HPDE6-E6E7 (cell line): Measurements from ENCODE around the gene KCTD2.
A peak's percentile ranks its signal among the peaks of the same experiment; 100 is the strongest.
"Not testable (repeated sequence)": the region's sequence is repeated elsewhere in the genome, so short reads cannot be mapped to it uniquely, and the experiment has no call there.

Source experiments
- DNase-seq: peaks from one replicate; pipeline ENCODE4 v3.0.0; 2011; ENCODE audit warnings: missing footprints; ENCODE audit errors: extremely low spot score

KCTD2 gene

GRCh38 chr17:75051941-75052340 is 4.9 kb downstream of the KCTD2 start:
- DNase-seq, result no peak

GRCh38 chr17:75059369-75060345 is 12.6 kb downstream of the KCTD2 start:
- no peak for DNase-seq

DNA sequence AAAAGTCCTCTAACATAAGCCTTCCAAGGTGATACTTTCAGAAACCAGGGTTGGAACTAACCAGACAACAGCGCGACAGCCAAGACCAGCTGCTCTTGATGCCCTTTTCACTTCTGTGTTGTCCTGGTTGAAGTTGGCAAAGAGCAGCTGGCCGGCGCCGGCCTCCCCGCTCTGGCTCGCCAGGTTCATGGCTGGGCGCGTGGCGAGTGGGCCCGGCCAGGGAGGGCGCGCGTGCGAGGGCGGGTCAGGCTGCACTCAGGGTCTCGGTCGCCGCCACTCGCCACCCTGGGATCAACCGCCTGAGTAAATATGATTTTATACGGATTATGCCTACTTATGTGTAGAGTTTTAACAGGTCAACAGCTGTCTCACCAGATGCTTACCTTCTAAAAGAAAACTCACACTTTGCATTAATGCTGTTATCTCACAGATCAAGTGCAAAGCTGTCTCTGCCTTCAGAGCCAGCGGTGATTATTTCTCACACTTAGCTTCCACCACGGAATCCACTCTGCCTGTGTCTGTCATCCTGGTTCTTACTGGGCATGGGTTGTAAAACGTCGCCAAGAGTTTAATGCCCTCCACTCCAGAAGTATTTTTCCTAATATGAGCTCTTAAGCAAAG is 13.5 kb downstream of the KCTD2 start:
- no peak for DNase-seq

GRCh38 chr17:75061055-75061438 is 14.0 kb downstream of the KCTD2 start:
- no peak for DNase-seq

GRCh38 chr17:75061618-75062017 is 14.6 kb downstream of the KCTD2 start:
- DNase-seq, result no peak

DNA sequence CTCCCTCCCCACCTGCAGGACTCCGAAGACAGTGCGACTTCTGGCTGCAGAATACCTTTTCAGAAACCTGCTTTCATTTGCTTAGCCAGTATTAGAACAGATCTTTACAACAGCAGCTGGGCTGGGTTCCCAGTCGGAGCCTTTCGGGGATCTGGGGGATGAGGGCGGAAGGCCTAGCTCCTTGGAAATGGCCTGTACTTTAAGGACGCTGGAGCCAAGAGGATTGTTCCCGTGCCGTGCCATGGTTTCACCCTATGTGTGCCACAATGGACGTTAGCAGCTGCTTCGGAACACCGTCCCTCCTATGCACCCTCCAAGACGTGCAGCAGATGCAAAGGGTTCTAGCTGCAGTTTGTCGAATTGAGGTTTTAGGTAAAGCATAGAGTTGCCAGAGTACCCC is 16.2 kb downstream of the KCTD2 start:
- DNase-seq, result no peak

GRCh38 chr17:75063626-75064025 is 16.6 kb downstream of the KCTD2 start:
- no peak for DNase-seq

GRCh38 chr17:75064040-75064439 is 17.0 kb downstream of the KCTD2 start:
- no peak for DNase-seq

- DNase-seq, result no peak
These were observed 17.4 kb downstream of the KCTD2 start for GRCh38 chr17:75064460-75064859.

- DNase-seq, result no peak
These were observed 18.0 kb downstream of the KCTD2 start for GRCh38 chr17:75064867-75065561.

DNA sequence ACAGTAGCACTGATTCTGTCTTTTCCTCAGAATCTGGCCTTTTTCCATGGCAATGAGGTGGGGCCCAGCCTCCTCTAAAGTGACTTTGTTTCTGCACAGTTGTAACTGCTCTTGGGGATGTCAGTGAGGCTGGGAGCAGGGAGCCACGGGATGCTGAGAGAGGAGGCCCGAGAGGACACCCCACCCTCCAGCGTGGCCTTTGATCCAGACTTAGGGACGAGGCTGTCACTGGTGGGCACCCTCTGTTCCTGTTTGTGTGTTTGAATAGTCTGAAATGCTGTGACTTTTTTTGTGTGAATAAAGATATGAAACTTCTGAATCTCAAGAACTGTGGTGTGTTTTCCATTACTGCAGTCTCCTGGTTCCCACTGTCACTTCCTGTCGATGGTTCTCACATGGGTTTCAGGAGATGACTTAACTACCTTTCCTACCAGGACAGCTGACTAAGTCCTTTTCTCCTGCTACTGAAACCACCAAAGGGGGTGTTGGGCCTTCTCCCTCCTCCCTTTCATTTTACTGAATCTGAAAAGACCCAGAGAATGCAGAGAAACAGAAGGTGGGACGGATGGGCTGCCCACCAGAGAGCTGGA is 18.6 kb downstream of the KCTD2 start:
- DNase-seq, result no peak

- no peak for DNase-seq
These were observed 20.8 kb downstream of the KCTD2 start for GRCh38 chr17:75067856-75068255.

DNA sequence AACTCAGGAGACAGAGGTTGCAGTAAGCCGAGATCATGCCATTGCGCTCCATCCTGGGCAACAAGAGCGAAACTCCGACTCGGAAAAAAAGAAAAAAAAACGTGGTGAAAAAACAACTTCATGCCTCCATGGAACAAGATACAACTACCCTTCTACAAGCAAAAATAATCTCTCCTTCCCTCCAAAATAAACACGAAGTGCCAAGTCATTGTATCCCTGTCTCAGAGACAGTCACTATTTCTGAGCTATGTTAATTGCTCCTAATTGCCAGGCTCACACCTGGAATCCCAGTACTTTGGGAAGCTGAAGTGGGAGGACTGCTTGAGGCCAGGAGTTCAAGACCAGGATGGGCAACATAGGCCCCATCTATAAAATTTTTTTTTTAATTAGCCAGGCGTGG is 21.7 kb downstream of the KCTD2 start:
- DNase-seq, result no peak

DNA sequence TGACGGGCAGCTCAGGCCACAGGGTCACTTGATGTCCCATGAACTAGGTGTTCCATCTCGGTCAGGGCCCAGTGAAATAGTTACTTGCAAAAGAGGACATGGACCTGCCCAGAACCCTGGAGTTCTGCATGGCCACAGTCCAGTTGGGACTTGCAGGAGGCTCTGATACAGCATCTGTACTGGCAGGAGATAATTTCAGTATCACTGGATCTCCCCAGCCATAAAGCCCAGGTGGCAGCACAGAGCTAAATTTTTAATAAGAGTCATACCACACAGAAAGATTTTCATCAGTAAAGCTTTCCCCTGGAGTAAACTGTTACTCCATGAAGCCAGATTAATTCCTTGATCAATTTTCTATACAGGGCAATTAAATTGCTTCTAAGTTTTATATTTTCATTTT is 22.8 kb downstream of the KCTD2 start:
- DNase-seq, result peak; percentile 65

DNA sequence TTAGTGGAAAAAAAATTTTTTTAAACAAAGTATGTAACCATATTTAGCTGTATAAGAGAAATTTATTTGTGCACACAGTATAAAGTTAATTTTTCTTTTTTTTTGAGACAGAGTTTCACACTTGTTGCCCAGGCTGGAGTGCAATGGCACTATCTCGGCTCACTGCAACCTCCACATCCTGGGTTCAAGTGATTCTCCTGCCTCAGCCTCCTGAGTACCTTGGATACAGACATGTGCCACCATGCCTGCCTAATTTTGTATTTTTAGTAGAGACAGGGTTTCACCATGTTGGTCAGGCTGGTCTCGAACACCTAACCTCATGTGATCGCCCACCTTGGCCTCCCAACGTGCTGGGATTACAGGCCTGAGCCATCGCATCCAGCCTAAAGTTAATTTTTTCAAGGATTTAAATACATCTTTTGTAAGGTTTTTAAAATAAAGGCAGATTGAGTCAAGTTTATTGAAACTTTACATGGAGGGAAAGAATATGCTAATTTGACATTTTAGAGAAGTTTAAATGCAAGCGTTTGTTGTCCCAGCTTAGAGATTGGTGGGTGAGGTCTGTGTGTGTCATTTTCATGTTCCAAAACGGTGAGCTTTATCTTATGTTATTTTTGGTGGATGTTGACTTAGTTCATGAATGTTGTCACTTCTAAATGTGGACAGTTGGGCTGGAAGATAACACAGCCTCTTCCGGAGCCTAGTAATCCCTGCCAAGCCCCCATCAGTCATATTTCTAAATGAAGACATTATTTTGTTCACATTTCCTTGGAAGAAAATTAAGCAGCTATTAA is 24.6 kb downstream of the KCTD2 start:
- DNase-seq, result not testable (repeated sequence)

GRCh38 chr17:75072909-75073308 is 25.9 kb downstream of the KCTD2 start:
- DNase-seq, result not testable (repeated sequence)

GRCh38 chr17:75073618-75074047 is 26.6 kb downstream of the KCTD2 start:
- no peak for DNase-seq

DNA sequence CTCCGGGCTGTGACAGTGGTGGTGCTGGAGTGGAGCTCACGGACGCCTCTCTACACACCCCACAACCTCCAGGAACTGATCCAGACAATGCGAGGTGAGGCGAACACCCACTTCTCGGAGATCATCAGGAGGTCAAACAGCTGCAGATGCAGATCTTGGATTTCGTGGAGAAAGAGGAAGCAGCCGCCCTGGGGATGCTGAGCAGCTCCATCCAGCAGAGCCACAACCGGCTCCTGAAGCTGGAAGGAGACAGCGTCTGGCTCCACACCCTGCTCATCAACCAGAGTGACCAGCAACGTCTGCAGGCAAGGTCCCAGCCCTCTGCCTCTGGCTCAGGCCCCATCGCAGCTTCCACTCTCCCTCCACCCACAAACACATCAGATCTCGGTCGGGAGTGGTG is 27.5 kb downstream of the KCTD2 start:
- DNase-seq, result no peak

DNA sequence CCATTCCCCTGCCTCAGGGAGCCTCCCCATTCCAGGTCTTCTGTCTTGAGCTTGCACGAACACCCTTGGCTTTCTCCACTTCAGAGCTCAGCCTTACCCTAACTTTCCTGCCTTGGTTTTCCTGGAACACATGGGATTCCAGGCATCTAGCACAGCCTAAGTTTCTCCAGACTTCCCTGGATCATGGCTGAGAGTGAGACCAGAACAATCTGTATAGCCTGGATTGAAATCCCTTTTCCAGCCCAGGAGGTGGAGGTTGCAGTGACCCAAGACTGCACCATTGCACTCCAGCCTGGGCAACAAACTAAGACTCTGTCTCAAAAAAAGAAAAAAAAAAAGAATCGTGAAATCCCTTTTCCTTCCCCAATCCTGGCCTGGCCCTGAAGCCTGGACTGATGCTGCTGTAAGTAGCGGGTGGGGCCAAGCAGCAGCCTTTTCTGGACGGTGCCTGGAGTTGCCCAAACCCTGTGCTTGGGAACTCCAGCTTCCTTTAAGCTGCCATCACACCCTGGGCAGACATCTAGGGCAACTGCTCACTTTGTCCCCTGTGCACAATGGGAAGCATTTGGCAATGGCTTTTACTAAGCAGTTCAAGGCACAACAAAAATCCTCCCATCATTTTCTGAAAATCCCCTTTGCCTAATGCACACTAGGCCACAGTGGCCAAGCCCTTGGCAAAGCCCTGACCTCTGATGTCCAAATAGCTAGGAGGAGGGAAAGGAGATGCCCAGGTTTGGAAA is 28.7 kb downstream of the KCTD2 start:
- DNase-seq, result no peak

GRCh38 chr17:75077072-75077495 is 30.1 kb downstream of the KCTD2 start:
- DNase-seq, result no peak
